ENCODE results near the gene PRKCE. TPM values are rescaled to one million over a fixed set of nuclear protein-coding genes. Genes with fewer than 3 reads are reported as not detected.

The PRKCE gene
- total and polyA plus RNA-seq, 3 donors from 2014 or later: 27.4 to 35.8 (median 33.1) TPM

GRCh38 chr2:46151577-46151976 is 500.1 kb downstream of the PRKCE start:
- Histone ChIP-seq H3K4me3 (no peak overlapping the region), H3K27ac (no peak overlapping the region), H3K36me3 (ENCODE audit: low read depth, missing control alignments) (no peaks in the 10 kb centered on the region), H3K9me3 (no peaks in the 10 kb centered on the region), H3K27me3 (no peaks in the 10 kb centered on the region), H3K4me1 (no peaks in the 10 kb centered on the region)
- no peak for TF ChIP-seq POLR2A (IDR thresholded peaks at IDR 0.05)
- TF ChIP-seq CTCF (IDR thresholded peaks at IDR 0.05): no peak
- 66 to 81% methylated on average over 4 of the region's 4 CpGs for WGBS, 2 donors
- DNase-seq: no peak
- intact Hi-C loops (cut with DNase I; ENCODE audit: low total_unique reads): no loop called here

- Histone ChIP-seq H3K4me1 (no peaks in the 10 kb centered on the region), H3K27me3 (no peaks in the 10 kb centered on the region), H3K4me3 (no peak overlapping the region), H3K36me3 (ENCODE audit: low read depth, missing control alignments) (no peaks in the 10 kb centered on the region), H3K9me3 (no peaks in the 10 kb centered on the region), H3K27ac (no peak overlapping the region)
- TF ChIP-seq CTCF (IDR thresholded peaks at IDR 0.05) (no peak), POLR2A (IDR thresholded peaks at IDR 0.05) (no peak)
- DNase-seq: no peak
- WGBS, 2 donors: 75 to 86% methylated on average over 17 to 22 of the region's 23 CpGs
- intact Hi-C loops (cut with DNase I; ENCODE audit: low total_unique reads): no loop called here
Observed at GRCh38 chr2:46153996-46154753, 502.7 kb downstream of the PRKCE start.

- Histone ChIP-seq H3K4me3 (no peak overlapping the region), H3K36me3 (ENCODE audit: low read depth, missing control alignments) (no peaks in the 10 kb centered on the region), H3K4me1 (no peaks in the 10 kb centered on the region), H3K27ac (no peak overlapping the region), H3K27me3 (no peaks in the 10 kb centered on the region), H3K9me3 (no peaks in the 10 kb centered on the region)
- intact Hi-C loops (cut with DNase I; ENCODE audit: low total_unique reads): no loop called here
- 84 to 88% methylated on average over 9 of the region's 9 CpGs for WGBS, 2 donors
- TF ChIP-seq POLR2A (IDR thresholded peaks at IDR 0.05): no peak
- no peak for TF ChIP-seq CTCF (IDR thresholded peaks at IDR 0.05)
- DNase-seq: no peak
Observed at GRCh38 chr2:46157072-46157965, 505.8 kb downstream of the PRKCE start.

GRCh38 chr2:46157966-46158310 is 506.5 kb downstream of the PRKCE start:
- no peaks in the 10 kb centered on the region for H3K9me3 ChIP-seq
- H3K36me3 ChIP-seq (ENCODE audit: low read depth, missing control alignments): no peaks in the 10 kb centered on the region
- H3K27ac ChIP-seq: no peak overlapping the region
- H3K27me3 ChIP-seq: no peaks in the 10 kb centered on the region
- H3K4me1 ChIP-seq: no peaks in the 10 kb centered on the region
- intact Hi-C loops (cut with DNase I; ENCODE audit: low total_unique reads): no loop called here
- no peak for DNase-seq
- no peak for TF ChIP-seq POLR2A (IDR thresholded peaks at IDR 0.05)
- TF ChIP-seq CTCF (IDR thresholded peaks at IDR 0.05): no peak
- no peak overlapping the region for H3K4me3 ChIP-seq
- 100% methylated on average over 1 of the region's 1 CpG for WGBS, 2 donors
